Measurements from ENCODE around the gene FAM107B. TPM values are rescaled to one million over a fixed set of nuclear protein-coding genes. Genes with fewer than 3 reads are reported as not detected.

Gene FAM107B
- total and polyA plus RNA-seq, 2 of the 8 experiments (the other 6 are each of a cell fraction or from before 2014, with no cell fraction given), result 7.5 to 28.1 TPM

DNA sequence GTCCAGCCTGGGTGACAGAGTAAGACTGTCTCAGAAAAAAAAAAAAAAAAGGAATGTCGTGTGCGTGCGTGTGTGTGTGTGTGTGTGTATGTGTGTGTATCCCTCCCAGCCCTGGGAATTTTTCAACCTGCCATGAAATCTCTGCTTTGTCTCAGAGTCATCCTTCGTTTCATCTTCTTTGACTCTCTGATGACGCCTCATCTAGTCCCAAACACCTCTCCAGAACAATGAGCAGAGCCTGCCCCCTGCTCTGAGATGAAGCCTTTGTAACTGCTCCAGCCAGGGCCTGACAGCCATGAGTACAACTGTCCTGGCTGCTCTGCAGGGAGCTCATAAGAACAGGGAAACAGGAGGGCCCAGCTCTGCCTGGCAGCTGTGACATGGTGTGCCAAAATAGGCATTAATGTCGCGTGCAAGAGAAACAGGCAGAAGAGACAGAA lies 149.5 kb downstream of the FAM107B start:
- Histone ChIP-seq H2AK5ac (ENCODE audit: low read depth, low read length) (no peak overlapping the region), H2BK120ac (replicated peaks; ENCODE audit: low read depth, low read length) (no peak overlapping the region), H4K91ac (replicated peaks; ENCODE audit: insufficient read length, low read length) (no peak overlapping the region), H3K79me2 (ENCODE audit: control insufficient read depth in 1 of 2, insufficient read depth in 2 of 2, low read length in 2 of 2) (no peaks in the 10 kb centered on the region), H3K4me1 (replicated peaks in 1 of 4; ENCODE audit: control insufficient read depth in 3 of 4, insufficient read depth in 4 of 4, low read length in 3 of 4) (no peaks in the 10 kb centered on the region), H2BK20ac (ENCODE audit: low read length) (no peak overlapping the region), H3K4me2 (ENCODE audit: insufficient read depth in 1 of 2, low read depth in 2 of 2, low read length in 2 of 2) (no peak overlapping the region), H3K18ac (ENCODE audit: extremely low read depth, low read length) (no peak overlapping the region), H3K14ac (ENCODE audit: insufficient read length) (no peak overlapping the region), H2BK15ac (ENCODE audit: low read length) (no peak overlapping the region), H2BK12ac (ENCODE audit: low read depth, low read length) (no peak overlapping the region), H2BK5ac (ENCODE audit: low read depth, low read length) (no peak overlapping the region), H4K20me1 (replicated peaks in 1 of 2; ENCODE audit: control insufficient read depth in 1 of 2, insufficient read depth in 2 of 2, low read length in 2 of 2) (no peaks in the 10 kb centered on the region), H3K27ac (ENCODE audit: low read depth, low read length) (no peak overlapping the region), H3K36me3 (ENCODE audit: control insufficient read depth in 2 of 4, insufficient read depth in 4 of 4, low read length in 3 of 4) (no peaks in the 10 kb centered on the region), H3K23ac (ENCODE audit: insufficient read length) (no peak overlapping the region), H3K27me3 (replicated peaks in 1 of 4; ENCODE audit: control insufficient read depth in 3 of 4, extremely low read depth in 1 of 4, insufficient read depth in 3 of 4, low read length in 3 of 4) (peaks cover 0 to 1% (median 0%) of the 10 kb centered on the region in 4 experiments; a peak in 1 of 7 replicates), H3K79me1 (ENCODE audit: low read depth, low read length) (no peaks in the 10 kb centered on the region), H3K9me3 (ENCODE audit: insufficient read depth in 2 of 2, low read depth in 1 of 2, low read length in 1 of 2) (no peaks in the 10 kb centered on the region), H4K8ac (ENCODE audit: extremely low read depth, insufficient read depth, low read length) (no peak overlapping the region), H3K9ac (replicated peaks in 1 of 4; ENCODE audit: extremely low read depth in 1 of 4, low read depth in 3 of 4, low read length in 3 of 4) (no peak overlapping the region), H3K4ac (replicated peaks; ENCODE audit: insufficient read length, low read depth, low read length) (no peak overlapping the region), H3K56ac (replicated peaks; ENCODE audit: insufficient read length, low read depth, low read length) (no peak overlapping the region), H3K23me2 (ENCODE audit: low read depth, low read length) (no peaks in the 10 kb centered on the region), H3K4me3 (ENCODE audit: extremely low read depth in 1 of 4, insufficient read depth in 2 of 4, low read depth in 3 of 4, low read length in 4 of 4) (no peak overlapping the region), H4K5ac (ENCODE audit: insufficient read length, low read depth, low read length) (no peak overlapping the region), H2AFZ (ENCODE audit: low read length) (no peak overlapping the region)
- TF ChIP-seq JUND (IDR thresholded peaks at IDR 0.05; ENCODE audit: low read length) (no peak), SP4 (IDR thresholded peaks at IDR 0.05; ENCODE audit: low read length) (no peak)
- ChIA-PET POLR2A (ENCODE audit: partially characterized antibody) (interaction anchor here (0.6 to 1.3 kb wide), 2 partner anchors 15 to 25 kb away, joined by 3 read pairs; no protein-coding TSS in a partner anchor), CTCF (ENCODE audit: partially characterized antibody) (interaction anchor here (1.4 kb wide), 1 partner anchor 8 kb away, joined by 3 read pairs; no protein-coding TSS in a partner anchor)
- no peak for FAIRE-seq
- no peak for DNase-seq (ENCODE audit: low read depth in 1 of 2, low spot score in 2 of 2)
- WGBS, 2 experiments (ENCODE audit: extremely low coverage in 1 of 2, insufficient coverage in 1 of 2, insufficient read length in 1 of 2, insufficient replicate concordance in 2 of 2, low coverage in 1 of 2, low lambda C conversion rate in 2 of 2, missing lambda C conversion rate in 1 of 2), result 91% methylated on average over 4 of the region's 7 CpGs; no CpG with 5 or more reads in 1 of the 2 experiments

Data from H1 (cell line).